ENCODE measurements around the gene RPL3.

Gene RPL3

DNA sequence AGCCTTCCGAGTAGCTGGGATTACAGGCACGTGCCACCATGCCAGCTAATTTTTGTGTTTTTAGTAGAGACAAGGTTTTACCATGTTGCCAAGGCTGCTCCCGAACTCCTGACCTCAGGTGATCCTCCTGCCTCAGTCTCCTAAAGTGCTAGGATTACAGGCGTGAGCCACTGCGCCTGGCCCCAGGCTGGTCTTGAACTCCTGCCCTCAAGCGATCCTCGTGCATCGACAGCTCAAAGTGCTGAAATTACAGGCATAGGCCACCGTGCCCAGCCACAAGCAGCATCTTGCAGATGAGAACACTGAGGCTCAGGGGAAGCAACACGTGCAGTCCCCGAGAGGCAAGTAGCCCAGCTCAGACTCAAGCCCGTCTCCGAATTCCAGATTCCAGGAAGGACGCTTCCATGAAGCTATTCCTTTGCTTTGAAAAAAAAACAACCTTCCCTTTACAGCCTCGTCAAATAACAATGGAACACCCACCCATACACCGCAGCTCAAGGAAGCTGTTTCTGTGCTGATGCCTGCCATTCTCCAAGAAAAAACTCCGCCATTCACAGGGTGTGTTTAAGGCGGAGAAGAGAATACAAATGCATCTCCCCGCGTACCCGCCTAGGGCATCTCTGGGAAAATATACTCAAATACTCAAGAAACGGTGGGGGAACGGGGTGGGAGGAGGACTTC lies 40.1 kb downstream of the RPL3 start:
- DNase-seq: no peak

- no peak for DNase-seq
Measured at GRCh38 chr22:39278040-39278439, 41.4 kb downstream of the RPL3 start.

DNA sequence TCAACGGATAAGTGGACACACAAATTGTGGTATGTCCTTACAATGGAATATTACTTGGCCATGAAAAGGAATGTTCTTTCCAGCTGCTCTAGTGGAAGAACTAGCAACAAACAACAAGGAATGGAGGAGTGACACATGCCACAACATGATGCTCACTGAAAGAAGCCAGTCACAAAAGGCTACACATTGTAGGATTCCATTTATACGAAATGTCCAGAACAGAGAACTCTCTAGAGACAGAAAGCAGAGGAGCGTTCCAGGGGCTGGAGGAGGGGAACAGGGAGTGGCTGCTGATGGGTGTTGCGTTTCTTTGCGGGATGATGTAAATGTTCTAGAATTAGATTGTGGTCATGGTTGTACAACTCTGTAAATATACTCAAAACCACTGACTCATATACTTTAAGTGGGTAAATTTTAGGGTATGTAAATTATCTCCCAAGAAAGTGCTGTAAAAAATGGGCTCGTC lies 42.2 kb downstream of the RPL3 start:
- no peak for DNase-seq

- DNase-seq: no peak
Measured at GRCh38 chr22:39276440-39277141, 42.8 kb downstream of the RPL3 start.

DNA sequence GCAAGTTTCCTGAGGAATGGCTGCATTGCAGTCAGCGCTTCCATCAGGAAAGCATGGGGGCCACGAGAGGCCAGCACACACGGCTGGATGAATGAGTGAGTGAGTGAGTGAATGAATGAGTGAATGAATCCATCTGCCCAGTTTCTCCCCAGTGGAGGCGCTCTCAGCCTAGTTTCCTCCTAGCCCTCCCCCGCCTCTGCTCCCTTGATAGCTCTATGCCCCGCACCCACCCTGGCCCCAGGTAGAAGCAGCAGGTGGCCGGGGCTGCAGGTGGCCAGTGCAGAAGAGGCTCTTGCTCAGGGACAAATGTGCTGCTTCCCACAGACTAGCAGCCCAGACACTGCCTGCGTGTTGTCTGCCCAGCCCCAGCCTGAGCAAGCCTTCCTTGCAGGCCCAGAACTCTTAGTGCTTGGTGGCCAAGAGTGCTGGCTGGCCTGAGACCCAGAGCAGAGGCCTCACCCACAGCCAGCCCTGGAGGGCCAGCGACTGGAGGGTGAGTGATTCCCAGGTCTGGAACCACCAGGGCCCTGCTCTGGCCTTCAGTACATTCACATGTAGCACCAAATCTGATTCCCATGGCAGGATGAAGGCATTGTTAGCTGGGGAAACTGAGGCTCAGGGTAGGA lies 43.5 kb downstream of the RPL3 start:
- DNase-seq: no peak

GRCh38 chr22:39273950-39274887 lies 45.2 kb downstream of the RPL3 start:
- no peak for DNase-seq

GRCh38 chr22:39270792-39271191 lies 48.6 kb downstream of the RPL3 start:
- DNase-seq: no peak

- no peak for DNase-seq
Measured at GRCh38 chr22:39270280-39270679, 49.1 kb downstream of the RPL3 start.

- no peak for DNase-seq
Measured at GRCh38 chr22:39269095-39269790, 50.2 kb downstream of the RPL3 start.

- no peak for DNase-seq
Measured at GRCh38 chr22:39268645-39269044, 50.8 kb downstream of the RPL3 start.

DNA sequence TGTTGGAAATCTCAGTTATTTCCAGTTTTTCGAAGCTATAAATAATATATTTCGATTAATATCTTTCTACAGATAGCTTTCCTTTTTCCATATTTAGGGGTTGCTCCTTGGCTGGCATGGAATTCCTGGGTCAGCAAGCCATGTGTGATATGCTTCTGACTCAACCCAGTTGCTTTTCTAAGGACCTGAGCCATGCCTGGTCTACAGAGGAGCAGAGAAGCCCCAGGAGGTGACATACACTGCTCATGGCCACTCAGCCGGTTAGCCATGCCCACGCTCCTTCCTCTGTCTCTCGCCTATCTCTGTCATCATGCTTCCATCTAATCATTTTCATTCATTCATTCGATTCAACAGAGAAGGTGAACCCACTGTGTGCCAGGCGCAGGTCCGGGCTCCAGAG lies 51.4 kb downstream of the RPL3 start:
- DNase-seq: no peak

- no peak for DNase-seq
Measured at GRCh38 chr22:39266398-39267030, 52.9 kb downstream of the RPL3 start.

DNA sequence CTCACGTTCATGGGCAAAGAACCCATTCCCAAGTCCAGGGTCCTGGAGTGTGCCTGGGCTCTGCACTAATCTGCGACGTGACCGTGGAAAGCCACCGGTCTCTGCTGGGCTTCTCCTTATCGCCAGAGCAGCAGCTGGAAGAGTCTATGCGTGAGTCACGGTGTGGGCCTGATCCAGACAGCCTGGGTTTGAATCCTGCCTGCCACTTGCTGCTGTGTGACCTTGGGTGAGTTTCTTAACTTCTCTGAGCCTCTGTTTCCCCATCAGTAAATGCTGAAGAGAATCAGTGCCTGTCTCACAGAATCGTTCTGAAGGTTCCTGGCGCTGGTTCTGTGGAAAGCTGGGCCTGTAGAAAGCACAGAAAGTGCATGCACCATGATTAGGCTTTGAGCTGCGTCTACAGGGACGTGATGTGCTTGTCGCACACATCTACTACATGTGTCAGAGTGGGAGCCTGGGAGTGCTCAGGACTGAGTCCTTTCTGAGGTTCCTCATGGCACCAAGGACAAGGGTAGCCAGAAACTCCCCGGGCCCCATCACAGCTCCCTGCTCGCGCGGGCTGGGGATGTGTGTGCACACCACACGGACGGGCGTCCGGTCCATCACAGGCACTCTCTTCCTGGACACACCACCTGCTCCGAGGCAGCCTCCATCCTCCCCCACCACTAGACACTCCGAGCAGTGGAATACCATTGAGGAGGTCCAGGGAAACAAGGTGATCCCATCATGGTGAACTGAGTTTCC lies 54.1 kb downstream of the RPL3 start:
- no peak for DNase-seq

DNA sequence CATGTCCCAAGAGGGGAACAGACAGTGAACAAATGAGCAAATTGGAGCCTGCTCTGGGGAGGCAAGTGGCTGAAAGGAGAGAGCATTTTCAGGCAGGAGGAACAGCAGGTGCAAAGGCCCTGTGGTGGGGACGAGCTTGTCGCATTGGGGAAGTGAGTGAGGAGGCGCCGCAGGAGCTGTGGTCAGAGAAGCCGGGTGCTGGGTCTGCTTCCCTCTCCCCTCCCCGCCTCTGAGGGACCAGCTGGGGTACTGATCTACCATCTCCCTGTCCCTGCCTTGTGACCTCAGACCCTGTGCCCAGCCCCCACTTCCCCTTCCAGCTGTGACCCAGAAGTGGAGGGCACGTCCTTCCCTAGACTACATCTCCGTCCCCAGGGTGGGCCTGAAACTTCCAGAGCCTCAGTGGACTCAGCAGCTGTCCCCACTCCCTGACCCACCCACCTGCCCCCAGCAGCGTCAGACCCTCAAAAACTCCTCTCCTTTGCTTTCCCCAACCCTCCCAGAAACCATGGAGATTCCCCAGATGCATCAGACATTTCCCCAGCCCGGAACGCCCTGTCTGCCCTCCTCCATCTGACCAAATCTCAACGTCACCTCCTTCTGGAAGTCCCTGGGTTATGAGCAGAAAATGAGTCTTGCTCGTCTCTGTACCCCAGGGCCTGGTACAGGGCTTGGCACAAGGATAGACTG lies 54.9 kb downstream of the RPL3 start:
- no peak for DNase-seq

DNA sequence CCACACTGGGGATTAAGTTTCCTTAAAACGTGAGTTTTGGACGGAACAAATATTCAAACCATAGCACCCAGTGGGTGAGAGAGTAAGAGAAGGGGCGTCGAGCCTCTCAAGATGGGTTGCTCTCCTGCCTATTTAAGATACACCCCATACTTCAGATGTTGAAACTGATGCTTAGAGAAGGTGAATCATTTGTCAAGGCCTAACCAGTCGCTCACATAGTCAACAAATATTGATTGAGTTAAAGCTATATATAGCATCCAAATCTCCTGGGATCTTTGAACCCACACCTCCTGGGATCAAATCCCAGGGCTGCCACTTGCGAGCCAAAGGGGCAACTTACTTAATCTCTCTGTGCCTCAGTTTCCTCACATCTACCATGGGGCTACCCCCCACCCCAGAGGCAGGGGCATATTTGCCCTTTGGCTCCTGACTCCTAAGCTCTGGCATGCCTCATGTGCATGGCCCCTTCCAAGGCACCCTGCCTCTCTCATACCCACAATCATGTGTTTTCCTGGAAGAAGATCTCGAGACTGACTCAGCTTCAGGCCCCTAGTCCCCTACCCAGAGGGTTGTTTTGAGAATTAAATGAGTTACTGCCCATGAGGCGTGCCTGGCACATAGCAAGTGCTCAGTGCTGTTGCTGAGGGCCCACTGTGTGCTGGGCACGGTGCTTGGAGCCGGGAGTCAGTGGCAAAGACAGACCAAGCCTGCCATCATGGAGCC lies 55.6 kb downstream of the RPL3 start:
- DNase-seq: no peak

Measured in NCI-H345 (cell line).